Measurements from ENCODE around the gene MAN1B1.
A peak's percentile ranks its signal among the peaks of the same experiment; 100 is the strongest.

Gene MAN1B1

DNA sequence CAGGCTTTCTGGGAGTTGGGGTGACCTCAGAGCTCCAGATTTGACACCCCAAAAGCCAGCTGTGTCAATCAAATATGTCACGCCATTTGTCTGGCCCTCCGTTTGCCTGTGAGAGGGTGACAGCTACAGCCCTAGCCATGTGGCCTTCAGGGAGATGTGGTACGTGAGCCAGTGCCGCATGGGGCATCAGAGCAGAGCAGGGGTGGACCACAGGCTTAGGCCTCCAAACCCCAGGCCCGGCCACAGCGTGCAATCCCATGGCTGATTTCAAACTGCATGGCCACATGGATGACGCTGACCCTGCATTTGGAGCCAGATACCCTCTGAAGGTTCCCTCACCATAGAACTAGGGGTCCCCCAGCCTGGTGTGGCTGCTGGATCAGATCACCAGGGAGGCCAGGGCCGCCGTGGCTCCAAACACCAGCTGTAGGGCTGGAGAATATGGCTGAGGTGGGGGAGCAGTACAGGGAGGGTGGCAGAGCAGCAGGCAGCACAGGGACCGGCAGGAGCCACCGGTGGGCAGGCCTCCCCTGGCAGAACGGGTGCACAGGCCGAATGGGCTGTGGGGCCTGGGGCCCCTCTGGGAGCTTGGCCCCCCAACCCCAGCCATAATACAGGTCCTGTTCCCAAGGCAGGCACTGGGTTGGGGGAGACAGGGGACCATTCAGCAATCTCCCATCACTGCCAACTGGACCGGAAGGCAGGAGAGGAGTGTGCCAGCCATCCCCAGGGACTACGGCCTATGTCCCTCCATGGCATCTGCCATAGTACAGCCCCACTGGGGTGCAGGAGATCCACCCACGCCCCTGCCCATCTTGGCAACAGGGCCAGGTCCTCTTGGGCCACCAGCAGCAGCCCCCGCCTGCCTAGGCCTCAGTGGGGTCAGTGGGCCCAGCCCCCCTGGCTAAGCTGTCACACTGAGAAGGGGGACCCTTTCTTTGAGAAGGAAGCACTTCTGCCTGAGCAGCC, 18.0 kb upstream of the MAN1B1 start:
- ATAC-seq = no peak
- TF ChIP-seq GLIS3 (CRISPR knock-in tag; IDR thresholded peaks at IDR 0.05) = no peak
- TF ChIP-seq PPARA (CRISPR knock-in tag; IDR thresholded peaks at IDR 0.05; ENCODE audit: borderline replicate concordance) = no peak
- TF ChIP-seq ZFP30 (CRISPR knock-in tag; IDR thresholded peaks at IDR 0.05) = no peak
- TF ChIP-seq SNAI2 (CRISPR knock-in tag; IDR thresholded peaks at IDR 0.05) = no peak

DNA sequence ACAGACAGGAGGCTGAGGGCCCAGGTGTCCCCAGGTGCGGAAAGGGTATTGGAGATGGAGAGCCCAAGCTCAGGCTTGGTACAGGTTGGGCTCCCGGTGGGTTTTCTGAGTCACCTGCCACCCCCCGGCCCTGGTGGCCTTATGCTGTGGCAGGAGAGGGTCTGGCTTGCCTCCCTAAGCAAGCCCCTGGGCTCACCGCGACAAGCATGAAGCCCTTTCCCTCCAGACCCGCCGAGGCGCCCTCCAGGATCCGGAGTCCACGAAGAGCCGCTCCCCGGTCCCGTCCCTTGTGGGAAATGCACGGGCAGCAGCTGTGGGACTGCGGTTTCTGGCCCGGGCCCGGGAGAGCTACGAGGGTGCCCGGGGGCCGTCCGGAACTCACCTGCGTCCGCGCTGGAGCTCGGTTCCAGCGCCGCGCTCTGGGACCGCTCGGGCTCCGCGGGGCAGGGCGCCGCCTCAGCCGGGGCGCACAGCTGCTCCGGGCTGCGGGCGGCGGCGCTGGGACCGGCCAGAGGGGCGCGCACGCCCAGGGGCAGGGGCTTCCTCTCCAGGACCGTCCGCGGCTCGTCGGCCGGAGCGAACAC, 17.2 kb upstream of the MAN1B1 start:
- TF ChIP-seq ZFP30 (CRISPR knock-in tag; IDR thresholded peaks at IDR 0.05) (no peak), ZNF70 (CRISPR knock-in tag; IDR thresholded peaks at IDR 0.05) (no peak), ISL1 (CRISPR knock-in tag; IDR thresholded peaks at IDR 0.05) (no peak), CSDC2 (CRISPR knock-in tag; IDR thresholded peaks at IDR 0.05) (no peak)
- no peak for ATAC-seq

DNA sequence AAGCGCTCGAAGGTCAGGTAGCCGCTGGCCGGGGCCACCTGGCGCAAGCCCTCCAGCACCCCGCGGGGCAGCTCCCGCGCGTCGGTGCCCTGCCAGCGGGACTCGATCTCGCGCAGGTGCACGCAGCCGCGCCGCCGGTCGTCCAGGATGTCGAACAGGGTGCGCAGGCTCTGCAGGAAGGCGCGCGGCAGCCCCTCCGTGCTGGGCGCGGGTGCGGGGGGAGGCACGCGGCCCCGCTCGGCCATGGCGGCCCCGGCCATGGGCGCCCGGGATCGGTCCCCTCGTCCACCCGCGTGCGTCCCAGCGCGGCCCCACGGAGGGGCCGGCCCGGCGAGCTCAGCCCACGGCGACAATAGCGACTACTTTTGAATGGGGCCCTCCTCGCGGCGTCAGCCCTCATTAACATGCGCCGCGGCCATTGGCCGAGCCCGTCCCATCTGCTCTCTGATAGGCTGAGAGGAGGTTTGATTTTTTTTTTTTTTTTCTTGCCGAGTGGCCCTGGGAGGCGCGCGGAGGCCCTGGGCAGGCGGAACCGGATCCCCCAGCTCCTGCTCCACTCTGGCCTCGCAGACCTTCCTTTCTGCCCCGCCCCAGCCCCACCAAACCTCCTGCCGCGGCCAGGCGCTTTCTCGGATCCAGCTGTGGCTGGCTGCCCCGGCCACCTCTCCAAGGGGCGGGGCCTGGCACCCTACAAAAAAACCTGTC, 16.4 kb upstream of the MAN1B1 start, which contains the start of gene SAPCD2:
Gene SAPCD2 (minus strand): TSS at position 357 of the 705 bp plus-strand sequence. CDS start 97 bp downstream, at position 260.
- no peak for TF ChIP-seq ZC3H10 (CRISPR knock-in tag; IDR thresholded peaks at IDR 0.05)
- TF ChIP-seq, protein P1, sequence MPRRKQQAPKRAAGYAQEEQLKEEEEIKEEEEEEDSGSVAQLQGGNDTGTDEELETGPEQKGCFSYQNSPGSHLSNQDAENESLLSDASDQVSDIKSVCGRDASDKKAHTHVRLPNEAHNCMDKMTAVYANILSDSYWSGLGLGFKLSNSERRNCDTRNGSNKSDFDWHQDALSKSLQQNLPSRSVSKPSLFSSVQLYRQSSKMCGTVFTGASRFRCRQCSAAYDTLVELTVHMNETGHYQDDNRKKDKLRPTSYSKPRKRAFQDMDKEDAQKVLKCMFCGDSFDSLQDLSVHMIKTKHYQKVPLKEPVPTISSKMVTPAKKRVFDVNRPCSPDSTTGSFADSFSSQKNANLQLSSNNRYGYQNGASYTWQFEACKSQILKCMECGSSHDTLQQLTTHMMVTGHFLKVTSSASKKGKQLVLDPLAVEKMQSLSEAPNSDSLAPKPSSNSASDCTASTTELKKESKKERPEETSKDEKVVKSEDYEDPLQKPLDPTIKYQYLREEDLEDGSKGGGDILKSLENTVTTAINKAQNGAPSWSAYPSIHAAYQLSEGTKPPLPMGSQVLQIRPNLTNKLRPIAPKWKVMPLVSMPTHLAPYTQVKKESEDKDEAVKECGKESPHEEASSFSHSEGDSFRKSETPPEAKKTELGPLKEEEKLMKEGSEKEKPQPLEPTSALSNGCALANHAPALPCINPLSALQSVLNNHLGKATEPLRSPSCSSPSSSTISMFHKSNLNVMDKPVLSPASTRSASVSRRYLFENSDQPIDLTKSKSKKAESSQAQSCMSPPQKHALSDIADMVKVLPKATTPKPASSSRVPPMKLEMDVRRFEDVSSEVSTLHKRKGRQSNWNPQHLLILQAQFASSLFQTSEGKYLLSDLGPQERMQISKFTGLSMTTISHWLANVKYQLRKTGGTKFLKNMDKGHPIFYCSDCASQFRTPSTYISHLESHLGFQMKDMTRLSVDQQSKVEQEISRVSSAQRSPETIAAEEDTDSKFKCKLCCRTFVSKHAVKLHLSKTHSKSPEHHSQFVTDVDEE (CRISPR knock-in tag; IDR thresholded peaks at IDR 0.05) = 0 out of 2 replicates have a peak, but pooled peaks have one; percentile 15
- peak; percentile 94 for ATAC-seq

DNA sequence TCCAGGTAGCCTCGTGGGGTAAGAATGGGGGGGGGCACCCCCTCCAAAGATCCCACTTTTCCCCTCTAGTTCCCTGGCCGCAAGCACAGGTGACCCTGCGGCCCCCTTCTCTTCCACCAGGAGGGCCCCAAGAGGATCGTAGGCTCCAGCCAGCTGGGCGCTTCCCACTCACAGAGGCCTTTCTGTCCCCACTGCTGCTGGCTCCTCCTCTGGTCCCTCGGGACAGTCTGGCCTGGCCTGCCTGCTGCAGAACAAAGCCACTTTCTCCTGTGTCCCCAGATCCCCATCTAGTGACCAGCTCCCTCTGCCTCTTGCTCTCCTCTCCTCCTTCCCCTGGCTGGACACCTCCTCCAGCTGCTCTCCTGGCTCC, 15.9 kb upstream of the MAN1B1 start:
- peak; percentile 30 for ATAC-seq
- TF ChIP-seq, protein P2, sequence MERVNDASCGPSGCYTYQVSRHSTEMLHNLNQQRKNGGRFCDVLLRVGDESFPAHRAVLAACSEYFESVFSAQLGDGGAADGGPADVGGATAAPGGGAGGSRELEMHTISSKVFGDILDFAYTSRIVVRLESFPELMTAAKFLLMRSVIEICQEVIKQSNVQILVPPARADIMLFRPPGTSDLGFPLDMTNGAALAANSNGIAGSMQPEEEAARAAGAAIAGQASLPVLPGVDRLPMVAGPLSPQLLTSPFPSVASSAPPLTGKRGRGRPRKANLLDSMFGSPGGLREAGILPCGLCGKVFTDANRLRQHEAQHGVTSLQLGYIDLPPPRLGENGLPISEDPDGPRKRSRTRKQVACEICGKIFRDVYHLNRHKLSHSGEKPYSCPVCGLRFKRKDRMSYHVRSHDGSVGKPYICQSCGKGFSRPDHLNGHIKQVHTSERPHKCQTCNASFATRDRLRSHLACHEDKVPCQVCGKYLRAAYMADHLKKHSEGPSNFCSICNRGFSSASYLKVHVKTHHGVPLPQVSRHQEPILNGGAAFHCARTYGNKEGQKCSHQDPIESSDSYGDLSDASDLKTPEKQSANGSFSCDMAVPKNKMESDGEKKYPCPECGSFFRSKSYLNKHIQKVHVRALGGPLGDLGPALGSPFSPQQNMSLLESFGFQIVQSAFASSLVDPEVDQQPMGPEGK (CRISPR knock-in tag; IDR thresholded peaks at IDR 0.05; ENCODE audit: borderline replicate concordance) = no peak
- TF ChIP-seq, protein P1 (CRISPR knock-in tag; IDR thresholded peaks at IDR 0.05) = no peak
- TF ChIP-seq, protein P3, sequence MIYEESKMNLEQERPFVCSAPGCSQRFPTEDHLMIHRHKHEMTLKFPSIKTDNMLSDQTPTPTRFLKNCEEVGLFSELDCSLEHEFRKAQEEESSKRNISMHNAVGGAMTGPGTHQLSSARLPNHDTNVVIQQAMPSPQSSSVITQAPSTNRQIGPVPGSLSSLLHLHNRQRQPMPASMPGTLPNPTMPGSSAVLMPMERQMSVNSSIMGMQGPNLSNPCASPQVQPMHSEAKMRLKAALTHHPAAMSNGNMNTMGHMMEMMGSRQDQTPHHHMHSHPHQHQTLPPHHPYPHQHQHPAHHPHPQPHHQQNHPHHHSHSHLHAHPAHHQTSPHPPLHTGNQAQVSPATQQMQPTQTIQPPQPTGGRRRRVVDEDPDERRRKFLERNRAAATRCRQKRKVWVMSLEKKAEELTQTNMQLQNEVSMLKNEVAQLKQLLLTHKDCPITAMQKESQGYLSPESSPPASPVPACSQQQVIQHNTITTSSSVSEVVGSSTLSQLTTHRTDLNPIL (CRISPR knock-in tag; IDR thresholded peaks at IDR 0.05; ENCODE audit: low read depth) = no peak
- TF ChIP-seq TCF4 (CRISPR knock-in tag; IDR thresholded peaks at IDR 0.05; ENCODE audit: borderline replicate concordance) = no peak
- no peak for TF ChIP-seq ZNF565 (CRISPR knock-in tag; conservative IDR thresholded peaks at IDR 0.05; ENCODE audit: low read depth)
- no peak for TF ChIP-seq ZFP3 (CRISPR knock-in tag; IDR thresholded peaks at IDR 0.05)
- TF ChIP-seq, protein P4, sequence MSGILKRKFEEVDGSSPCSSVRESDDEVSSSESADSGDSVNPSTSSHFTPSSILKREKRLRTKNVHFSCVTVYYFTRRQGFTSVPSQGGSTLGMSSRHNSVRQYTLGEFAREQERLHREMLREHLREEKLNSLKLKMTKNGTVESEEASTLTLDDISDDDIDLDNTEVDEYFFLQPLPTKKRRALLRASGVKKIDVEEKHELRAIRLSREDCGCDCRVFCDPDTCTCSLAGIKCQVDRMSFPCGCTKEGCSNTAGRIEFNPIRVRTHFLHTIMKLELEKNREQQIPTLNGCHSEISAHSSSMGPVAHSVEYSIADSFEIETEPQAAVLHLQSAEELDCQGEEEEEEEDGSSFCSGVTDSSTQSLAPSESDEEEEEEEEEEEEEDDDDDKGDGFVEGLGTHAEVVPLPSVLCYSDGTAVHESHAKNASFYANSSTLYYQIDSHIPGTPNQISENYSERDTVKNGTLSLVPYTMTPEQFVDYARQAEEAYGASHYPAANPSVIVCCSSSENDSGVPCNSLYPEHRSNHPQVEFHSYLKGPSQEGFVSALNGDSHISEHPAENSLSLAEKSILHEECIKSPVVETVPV (CRISPR knock-in tag; IDR thresholded peaks at IDR 0.05) = no peak
- no peak for TF ChIP-seq OSR1 (CRISPR knock-in tag; IDR thresholded peaks at IDR 0.05)
- no peak for TF ChIP-seq SNAI2 (CRISPR knock-in tag; IDR thresholded peaks at IDR 0.05)
- TF ChIP-seq CSDC2 (CRISPR knock-in tag; IDR thresholded peaks at IDR 0.05) = no peak
- no peak for TF ChIP-seq ARNTL (CRISPR knock-in tag; IDR thresholded peaks at IDR 0.05; ENCODE audit: borderline replicate concordance, low read depth)
- no peak for TF ChIP-seq RARB (CRISPR knock-in tag; IDR thresholded peaks at IDR 0.05)
- no peak for TF ChIP-seq PPARA (CRISPR knock-in tag; IDR thresholded peaks at IDR 0.05; ENCODE audit: borderline replicate concordance)
- no peak for TF ChIP-seq GLIS3 (CRISPR knock-in tag; IDR thresholded peaks at IDR 0.05)
- TF ChIP-seq ISL1 (CRISPR knock-in tag; IDR thresholded peaks at IDR 0.05) = no peak
